HG03139 (cell line): ENCODE measurements around the gene MRPL55.

Experiments
- ATAC-seq: cut with Tn5 transposase; IDR thresholded peaks from one replicate; pipeline ENCODE4 v1.9.1; 2021; ENCODE audit not compliant: unreplicated experiment

MRPL55 gene

GRCh38 chr1:228109073-228109961 lies at the start of gene MRPL55:
Gene MRPL55 (minus strand): TSS chr1:228109299. CDS start chr1:228108260, 1,039 bp downstream.
- ATAC-seq: peak; percentile 85

- ATAC-seq: no peak
Measured at GRCh38 chr1:228158151-228159007, 49.3 kb upstream of the MRPL55 start.

DNA sequence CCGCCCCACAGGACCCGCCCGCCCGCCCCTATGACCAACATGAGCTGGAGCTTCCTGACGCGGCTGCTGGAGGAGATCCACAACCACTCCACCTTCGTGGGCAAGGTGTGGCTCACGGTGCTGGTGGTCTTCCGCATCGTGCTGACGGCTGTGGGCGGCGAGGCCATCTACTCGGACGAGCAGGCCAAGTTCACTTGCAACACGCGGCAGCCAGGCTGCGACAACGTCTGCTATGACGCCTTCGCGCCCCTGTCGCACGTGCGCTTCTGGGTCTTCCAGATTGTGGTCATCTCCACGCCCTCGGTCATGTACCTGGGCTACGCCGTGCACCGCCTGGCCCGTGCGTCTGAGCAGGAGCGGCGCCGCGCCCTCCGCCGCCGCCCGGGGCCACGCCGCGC lies 48.6 kb upstream of the MRPL55 start:
- no peak for ATAC-seq

DNA sequence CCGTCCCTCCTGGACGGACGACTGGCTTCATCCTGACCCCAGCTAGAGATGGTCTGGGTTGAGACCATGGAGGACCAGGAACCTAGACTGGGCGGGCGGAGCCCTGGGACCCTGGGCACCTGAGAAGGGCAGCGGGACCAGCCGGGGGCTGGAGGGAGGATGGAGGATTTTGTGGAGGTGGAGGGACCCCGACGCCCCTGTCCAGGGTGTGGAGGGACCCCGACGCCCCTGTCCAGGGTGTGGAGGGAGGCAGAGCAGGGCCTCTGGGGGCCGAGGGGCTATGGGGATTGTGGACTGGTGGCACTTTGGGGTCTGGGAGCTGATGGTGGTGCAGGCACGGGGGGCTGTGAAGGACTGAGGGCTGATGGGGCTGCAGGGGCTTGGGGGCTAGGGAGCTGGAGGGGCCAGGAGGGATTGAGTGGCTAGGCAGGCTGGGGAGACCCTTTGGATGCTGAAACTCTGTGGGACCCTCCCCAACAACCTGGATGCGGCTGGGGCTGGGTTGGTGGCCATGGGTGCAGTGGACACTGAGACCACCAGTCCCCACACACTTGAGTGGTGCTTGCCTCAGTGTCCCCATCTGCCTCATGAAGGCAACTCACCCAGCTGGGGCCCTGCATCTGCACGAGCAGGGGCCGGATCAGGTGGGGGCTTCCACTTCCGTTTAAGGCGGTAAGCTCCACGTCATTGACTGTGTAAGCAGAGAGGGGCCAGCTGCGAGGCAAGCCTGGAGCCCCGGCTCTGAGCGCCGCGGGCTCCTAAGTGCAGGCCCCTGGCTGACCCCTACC lies 48.0 kb upstream of the MRPL55 start:
- ATAC-seq: no peak

DNA sequence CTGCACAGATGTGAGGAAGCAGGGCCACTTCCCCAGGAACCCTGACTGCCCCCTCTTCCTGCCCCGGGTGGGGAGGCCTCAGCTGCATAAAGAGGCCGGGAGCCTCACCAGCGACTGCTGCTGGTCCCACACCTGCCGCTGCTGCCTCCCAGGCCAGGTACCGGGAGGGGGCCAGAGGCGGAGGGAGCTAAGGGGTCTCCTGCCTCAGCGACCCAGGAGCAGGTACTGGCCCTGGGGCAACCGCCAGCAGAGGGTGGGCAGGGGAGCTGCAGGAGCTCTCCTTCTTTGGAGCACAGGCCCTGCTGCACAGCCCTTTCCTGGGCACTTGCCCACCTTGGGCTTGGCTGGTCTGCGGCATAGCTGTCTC lies 47.4 kb upstream of the MRPL55 start:
- ATAC-seq: no peak

- no peak for ATAC-seq
Measured at GRCh38 chr1:228155596-228156514, 46.8 kb upstream of the MRPL55 start.

DNA sequence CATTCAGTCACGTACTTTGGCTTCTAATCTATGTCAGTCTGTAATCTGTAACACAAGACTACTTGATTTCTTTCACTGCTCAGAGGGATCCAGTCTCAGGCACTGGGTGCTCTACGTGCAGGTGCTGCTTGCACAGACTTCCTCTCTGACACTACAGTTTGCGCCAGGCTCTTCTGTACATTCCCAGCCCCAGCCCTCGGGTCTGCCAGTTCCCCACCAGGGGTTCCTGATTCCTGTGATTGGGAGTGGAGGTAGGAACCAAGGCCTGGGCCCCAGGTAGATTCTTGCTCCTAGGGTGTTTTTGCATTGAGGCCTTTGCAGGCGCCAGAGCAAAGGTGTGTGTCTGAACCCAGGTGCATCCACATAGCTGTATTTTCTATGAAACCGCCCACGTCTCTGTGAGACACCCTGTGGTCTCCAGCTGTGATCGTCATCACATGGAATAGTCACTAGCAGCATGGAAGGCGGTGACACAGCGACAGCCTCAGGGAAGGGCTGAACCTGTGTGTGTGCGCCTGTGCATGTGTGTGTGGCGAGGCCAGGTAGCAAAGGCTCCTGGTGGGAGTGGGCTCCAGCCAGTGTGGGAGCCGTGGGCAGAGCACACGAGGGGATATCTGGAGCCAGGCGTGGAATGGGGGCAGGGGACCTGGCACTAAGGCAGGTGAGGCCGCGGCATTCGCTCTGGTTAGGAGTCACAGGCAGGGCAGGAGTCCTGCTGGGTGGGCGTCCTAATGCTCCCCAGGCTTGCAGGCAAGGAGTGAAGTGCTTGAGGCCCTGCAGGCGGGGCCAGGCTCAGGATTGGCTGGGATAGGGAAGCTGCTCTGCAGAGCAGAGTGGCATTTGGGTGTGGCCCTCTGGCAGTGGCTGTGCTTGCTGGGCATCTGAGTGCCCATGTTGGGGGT lies 45.8 kb upstream of the MRPL55 start:
- ATAC-seq: no peak

- ATAC-seq: no peak
Measured at GRCh38 chr1:228154021-228154669, 45.0 kb upstream of the MRPL55 start.

- ATAC-seq: no peak
Measured at GRCh38 chr1:228152918-228153258, 43.8 kb upstream of the MRPL55 start.

- no peak for ATAC-seq
Measured at GRCh38 chr1:228152097-228152917, 43.2 kb upstream of the MRPL55 start.

GRCh38 chr1:228151180-228151925 lies 42.3 kb upstream of the MRPL55 start:
- no peak for ATAC-seq

DNA sequence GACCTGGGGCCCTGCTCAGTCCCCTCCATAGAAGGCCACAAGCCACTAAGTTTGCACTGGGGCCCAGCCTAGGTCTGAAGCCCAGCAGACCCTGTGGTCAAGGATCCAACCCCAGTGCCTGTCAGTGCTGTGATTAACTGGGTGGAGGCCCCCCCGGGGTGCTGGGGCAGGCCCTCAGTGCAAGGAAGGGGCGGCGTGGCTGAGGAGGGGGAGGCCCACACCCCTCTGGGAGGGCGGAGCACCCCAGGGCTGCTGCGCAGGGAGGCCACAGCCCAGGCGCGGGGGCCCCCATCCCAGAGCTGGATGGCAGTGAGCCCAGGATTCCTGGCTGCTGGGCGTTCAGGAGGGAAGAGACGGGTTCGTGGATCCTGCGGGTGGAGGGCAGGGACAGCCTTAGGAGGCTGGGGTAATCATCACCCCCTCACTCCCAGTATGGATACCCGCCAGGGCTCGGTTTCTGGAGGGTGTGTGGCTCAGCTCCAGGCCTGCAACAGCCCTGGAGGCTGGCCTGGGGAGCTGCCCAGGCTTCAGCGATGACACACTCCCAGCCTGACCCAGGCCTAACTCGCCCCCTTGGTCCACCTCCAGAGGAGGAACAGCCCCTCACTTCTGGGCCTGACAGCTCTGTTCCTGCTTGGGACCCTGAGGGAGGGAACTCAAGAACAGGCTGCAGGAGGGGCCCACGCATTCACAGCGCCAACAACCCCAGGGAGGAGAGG lies 41.5 kb upstream of the MRPL55 start:
- no peak for ATAC-seq

DNA sequence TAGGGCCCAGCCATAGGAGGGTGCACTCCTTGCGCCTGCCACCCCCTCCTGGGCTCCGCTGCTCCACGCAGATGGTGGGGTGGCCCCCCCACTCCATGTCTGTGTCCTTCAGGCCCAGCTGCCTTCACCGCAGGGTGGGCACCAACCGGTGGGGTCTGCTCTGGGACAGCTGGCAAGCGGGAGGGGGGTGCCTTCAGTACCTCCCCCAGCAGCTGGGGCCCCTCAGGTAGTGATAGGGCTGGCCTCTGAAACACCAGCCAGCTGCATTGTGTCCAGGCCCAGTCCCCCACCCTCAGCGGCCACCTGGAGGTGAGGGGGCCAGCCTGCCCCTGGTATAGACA lies 41.0 kb upstream of the MRPL55 start:
- ATAC-seq: no peak

DNA sequence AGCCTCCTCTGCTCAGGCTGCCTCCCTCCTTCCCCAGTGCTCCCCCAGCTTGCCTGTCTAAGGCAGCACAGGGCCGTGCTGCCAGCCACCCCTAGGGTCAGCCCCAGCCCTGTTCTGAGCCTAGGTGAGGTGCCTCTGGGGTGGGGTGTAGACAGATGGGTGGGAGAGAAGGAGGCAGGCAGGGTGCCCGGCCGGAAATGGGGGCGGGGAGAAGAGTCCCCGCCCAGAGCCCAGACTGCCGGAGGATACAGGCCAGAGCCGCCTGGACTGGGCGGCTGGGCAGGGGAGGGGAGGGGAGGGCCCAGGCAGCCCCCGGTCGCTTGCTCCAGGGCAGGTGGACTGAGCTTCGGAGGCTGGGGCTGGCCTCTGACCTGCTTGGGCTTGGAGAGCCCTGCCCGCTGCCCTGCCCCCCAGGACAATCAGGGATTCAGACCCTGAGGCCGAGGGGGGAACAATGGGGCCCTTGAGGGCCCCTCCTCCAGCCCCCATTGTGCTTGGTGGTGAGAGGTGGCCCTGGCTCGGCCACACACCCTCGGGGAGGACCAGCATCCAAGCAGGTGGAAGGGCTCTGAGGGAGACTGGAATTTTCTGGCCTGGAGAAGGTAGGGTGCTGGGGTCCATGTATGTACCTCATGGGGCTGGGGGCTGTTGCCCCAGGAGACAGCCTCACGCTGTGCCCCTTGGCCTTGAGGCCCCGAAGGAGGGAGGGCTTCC lies 40.5 kb upstream of the MRPL55 start, which contains the start of gene GJC2:
Gene GJC2, plus strand, starts transcription at position 525 of the 714 bp plus-strand sequence. CDS start 7,829 bp downstream, outside the sequence.
- no peak for ATAC-seq

- ATAC-seq: no peak
Measured at GRCh38 chr1:228148935-228149405, 39.9 kb upstream of the MRPL55 start.
